Measurements from ENCODE around the gene FOXA1. TPM values are rescaled to one million over a fixed set of nuclear protein-coding genes. Genes with fewer than 3 reads are reported as not detected.

FOXA1 gene
- polyA plus RNA-seq, 1 experiment = 0.07 TPM

DNA sequence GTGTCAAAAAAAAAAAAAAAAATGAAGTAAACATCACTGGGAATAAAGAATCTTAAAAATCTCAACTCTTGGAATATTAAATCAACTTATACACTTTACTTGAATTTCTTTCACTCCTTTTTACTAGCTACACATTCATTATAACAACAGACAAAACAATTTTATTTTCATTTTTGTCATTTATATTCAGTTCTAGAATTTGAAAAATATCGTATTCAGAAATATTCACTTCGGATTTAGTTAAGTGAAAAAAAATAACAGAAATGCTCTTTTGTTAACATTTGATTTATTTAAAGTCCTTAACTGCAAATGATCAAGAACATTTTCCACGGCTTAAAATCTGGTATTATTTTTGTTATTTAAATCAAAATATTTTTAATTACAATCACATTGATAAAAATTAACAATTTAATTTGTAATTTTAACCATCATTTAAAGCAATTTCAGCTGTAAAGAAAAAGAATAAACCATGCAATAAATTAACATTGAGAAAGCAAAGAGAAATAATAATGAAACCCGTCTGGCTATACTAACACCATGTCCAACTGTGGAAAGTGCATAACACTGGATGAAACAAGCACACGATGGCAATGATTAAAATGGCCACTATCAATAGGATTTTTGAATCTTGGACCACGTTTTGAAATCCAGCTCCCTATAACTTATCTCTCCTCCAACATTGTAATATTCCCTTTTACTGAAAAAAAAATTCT, 5.2 kb downstream of the FOXA1 start:
- TF ChIP-seq, protein P1, sequence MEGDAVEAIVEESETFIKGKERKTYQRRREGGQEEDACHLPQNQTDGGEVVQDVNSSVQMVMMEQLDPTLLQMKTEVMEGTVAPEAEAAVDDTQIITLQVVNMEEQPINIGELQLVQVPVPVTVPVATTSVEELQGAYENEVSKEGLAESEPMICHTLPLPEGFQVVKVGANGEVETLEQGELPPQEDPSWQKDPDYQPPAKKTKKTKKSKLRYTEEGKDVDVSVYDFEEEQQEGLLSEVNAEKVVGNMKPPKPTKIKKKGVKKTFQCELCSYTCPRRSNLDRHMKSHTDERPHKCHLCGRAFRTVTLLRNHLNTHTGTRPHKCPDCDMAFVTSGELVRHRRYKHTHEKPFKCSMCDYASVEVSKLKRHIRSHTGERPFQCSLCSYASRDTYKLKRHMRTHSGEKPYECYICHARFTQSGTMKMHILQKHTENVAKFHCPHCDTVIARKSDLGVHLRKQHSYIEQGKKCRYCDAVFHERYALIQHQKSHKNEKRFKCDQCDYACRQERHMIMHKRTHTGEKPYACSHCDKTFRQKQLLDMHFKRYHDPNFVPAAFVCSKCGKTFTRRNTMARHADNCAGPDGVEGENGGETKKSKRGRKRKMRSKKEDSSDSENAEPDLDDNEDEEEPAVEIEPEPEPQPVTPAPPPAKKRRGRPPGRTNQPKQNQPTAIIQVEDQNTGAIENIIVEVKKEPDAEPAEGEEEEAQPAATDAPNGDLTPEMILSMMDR (IDR thresholded peaks at IDR 0.05; ENCODE audit: low read depth, low read length) = no peak
- POLR2A ChIA-PET = no interaction called here
- Histone ChIP-seq H3K9me3 (ENCODE audit: control insufficient read depth, insufficient read depth, low read length) (peaks cover 25% of the 10 kb centered on the region; the same call in 1 of the 2 replicates), H3K27me3 (ENCODE audit: control insufficient read depth, insufficient read depth, low read length) (peaks cover 81% of the 10 kb centered on the region), H3K27ac (ENCODE audit: low read depth, low read length) (no peak overlapping the region), H3K4me3 (ENCODE audit: low read depth, low read length) (no peak overlapping the region)
- CTCF ChIA-PET = interaction anchor here (1.0 to 2.0 kb wide), 4 partner anchors 8 to 358 kb away, joined by 4 to 7 read pairs (median 6); no protein-coding TSS in a partner anchor
- no peak for DNase-seq (ENCODE audit: low read depth, low spot score)

DNA sequence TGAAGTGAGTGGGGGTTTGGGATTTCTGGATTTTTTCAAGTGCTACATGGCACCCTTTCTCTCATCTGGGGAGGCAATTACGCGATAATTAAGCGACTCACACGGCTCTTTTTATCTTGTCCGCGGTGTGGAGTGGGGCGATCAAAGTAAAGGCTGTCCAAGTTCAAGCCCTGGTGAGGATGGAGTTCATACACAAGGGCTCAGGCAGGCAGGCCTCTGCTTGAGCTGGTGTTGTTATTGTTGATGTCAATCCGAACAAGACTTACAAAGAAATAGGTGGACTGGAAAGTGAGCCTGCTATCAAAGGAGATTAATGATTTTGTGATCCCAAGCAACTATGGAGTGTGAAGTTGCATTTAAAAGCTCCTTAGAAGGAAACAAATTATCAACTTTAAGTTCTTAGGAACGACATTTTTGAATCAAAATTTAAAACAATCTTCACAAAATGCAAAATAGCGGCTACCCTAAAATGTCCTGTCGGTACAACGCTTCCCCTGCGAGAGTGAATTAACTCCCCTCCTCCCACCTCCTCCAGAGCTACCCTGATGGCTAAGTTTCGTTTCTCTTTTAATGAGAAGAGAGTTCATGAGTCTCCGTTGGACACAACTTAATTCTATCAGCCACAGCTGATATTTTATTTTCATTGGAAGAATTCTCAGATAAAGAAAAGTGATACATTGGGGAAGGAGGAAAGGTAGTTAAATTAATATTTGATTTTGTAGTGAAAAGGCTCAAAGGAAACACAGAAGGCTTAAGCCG, 5.9 kb downstream of the FOXA1 start:
- H3K27me3 ChIP-seq (ENCODE audit: control insufficient read depth, insufficient read depth, low read length) = peaks cover 89% of the 10 kb centered on the region
- H3K4me3 ChIP-seq (ENCODE audit: low read depth, low read length) = no peak overlapping the region
- TF ChIP-seq, protein P1 (IDR thresholded peaks at IDR 0.05; ENCODE audit: low read depth, low read length) = no peak
- ChIA-PET POLR2A (no interaction called here), CTCF (interaction anchor here (1.0 to 2.0 kb wide), 6 partner anchors 9 to 359 kb away, joined by 3 to 7 read pairs (median 4); no protein-coding TSS in a partner anchor)
- H3K9me3 ChIP-seq (ENCODE audit: control insufficient read depth, insufficient read depth, low read length) = peaks cover 25% of the 10 kb centered on the region; the same call in 1 of the 2 replicates
- no peak for DNase-seq (ENCODE audit: low read depth, low spot score)
- no peak overlapping the region for H3K27ac ChIP-seq (ENCODE audit: low read depth, low read length)

DNA sequence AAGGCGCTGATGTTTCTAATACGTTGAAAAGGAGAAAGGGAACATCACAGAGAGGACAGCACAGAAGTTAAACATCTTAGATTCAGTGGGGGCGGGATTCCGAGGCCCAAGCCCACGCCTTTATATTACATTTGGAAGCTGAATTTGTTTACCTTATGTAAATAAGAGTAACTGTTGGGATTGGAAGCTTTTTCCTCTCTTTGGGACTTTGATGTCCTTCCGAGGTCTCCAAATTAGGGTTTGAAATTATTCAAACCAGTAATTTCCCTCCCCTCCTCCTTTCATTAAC, 6.4 kb downstream of the FOXA1 start:
- ChIA-PET CTCF (interaction anchor here (1.0 to 2.0 kb wide), 6 partner anchors 10 to 359 kb away, joined by 3 to 7 read pairs (median 4); no protein-coding TSS in a partner anchor), POLR2A (no interaction called here)
- TF ChIP-seq, protein P1 (IDR thresholded peaks at IDR 0.05; ENCODE audit: low read depth, low read length) = no peak
- DNase-seq (ENCODE audit: low read depth, low spot score) = no peak
- H3K4me3 ChIP-seq (ENCODE audit: low read depth, low read length) = no peak overlapping the region
- H3K27ac ChIP-seq (ENCODE audit: low read depth, low read length) = no peak overlapping the region
- H3K9me3 ChIP-seq (ENCODE audit: control insufficient read depth, insufficient read depth, low read length) = peaks cover 25% of the 10 kb centered on the region; the same call in 1 of the 2 replicates
- H3K27me3 ChIP-seq (ENCODE audit: control insufficient read depth, insufficient read depth, low read length) = peaks cover 91% of the 10 kb centered on the region

DNA sequence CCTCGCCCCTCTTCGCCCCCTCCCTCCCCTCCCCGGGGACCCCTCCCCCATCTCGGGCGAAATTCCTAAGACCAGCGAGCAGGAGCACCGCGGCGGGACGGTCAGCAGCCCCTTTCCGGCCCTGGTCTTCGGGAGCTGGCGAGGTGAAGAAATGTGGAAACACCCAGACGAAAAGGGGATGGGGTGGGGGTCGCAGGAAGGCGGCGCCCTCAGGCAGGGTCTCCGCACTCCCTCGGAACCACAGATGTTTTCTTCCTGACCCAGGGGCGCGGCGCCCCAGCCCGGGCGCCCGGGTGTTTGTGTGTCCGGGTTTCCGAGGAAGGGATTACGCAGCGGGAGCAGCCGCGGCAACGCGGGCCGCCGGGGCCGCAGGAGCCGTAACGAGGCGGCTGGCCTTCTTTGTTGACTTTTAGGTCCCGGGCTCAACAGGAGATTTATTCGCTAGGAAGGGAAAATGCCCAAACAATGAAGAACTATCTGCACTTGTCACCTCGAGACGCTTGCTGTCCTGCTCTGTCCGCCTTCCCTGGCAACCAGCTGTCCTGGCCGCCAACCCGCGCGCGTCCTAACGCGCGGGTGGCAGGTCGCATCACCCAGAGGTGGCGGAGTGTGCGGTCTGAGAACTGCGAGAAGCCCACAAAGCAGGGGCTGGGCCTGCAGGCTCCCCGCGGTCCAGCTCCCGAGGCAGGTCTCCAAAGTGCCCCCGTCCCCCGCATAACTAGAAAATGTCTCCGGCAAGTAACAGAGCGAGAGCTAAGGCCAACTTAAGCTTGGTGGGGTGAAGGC, 7.0 kb downstream of the FOXA1 start:
- TF ChIP-seq, protein P1 (IDR thresholded peaks at IDR 0.05; ENCODE audit: low read depth, low read length) = no peak
- H3K9me3 ChIP-seq (ENCODE audit: control insufficient read depth, insufficient read depth, low read length) = peaks cover 28% of the 10 kb centered on the region; the same call in 1 of the 2 replicates
- H3K4me3 ChIP-seq (ENCODE audit: low read depth, low read length) = no peak overlapping the region
- POLR2A ChIA-PET = no interaction called here
- peaks cover 92% of the 10 kb centered on the region for H3K27me3 ChIP-seq (ENCODE audit: control insufficient read depth, insufficient read depth, low read length)
- DNase-seq (ENCODE audit: low read depth, low spot score) = no peak
- no peak overlapping the region for H3K27ac ChIP-seq (ENCODE audit: low read depth, low read length)
- CTCF ChIA-PET = interaction anchor here (0.6 to 2.0 kb wide), 6 partner anchors 10 to 393 kb away, joined by 3 to 7 read pairs (median 4); no protein-coding TSS in a partner anchor

Measured in AG04450 (cell line).